Smooth muscle cell (in vitro differentiated cells): ENCODE results near the gene LSM3. TPM values are rescaled to one million over a fixed set of nuclear protein-coding genes. Genes with fewer than 3 reads are reported as not detected.

Experiments used
- DNase-seq: peaks from one replicate; lab custom pipeline; 2025; ENCODE audit not compliant: unreplicated experiment; lab: John Stamatoyannopoulos, UW
- H2AFZ ChIP-seq: fragments of 200-600 bp; sonication (generic); 2 replicates; pipeline ENCODE4 v1.6.0; 2016; ENCODE audit warnings: antibody characterized with exemption, low read depth, mild to moderate bottlenecking
- H3F3A ChIP-seq: fragments of 200-600 bp; sonication (generic); 2 replicates; pipeline ENCODE4 v1.6.0; 2017; ENCODE audit warnings: antibody characterized with exemption, low read depth
- H3K27ac ChIP-seq: fragments of 200-600 bp; sonication (generic); 2 replicates; pipeline ENCODE4 v1.5.1; 2016; ENCODE audit warnings: low read depth, mild to moderate bottlenecking
- H3K27me3 ChIP-seq: fragments of 200-600 bp; sonication (generic); 2 replicates; pipeline ENCODE4 v1.6.1; 2016; ENCODE audit warnings: low read depth, mild to moderate bottlenecking
- H3K36me3 ChIP-seq: fragments of 200-600 bp; sonication (generic); 2 replicates; pipeline ENCODE4 v1.5.1; 2016; ENCODE audit warnings: low read depth
- H3K4me1 ChIP-seq: fragments of 200-600 bp; sonication (generic); 2 replicates; pipeline ENCODE4 v1.5.1; 2016; ENCODE audit warnings: low read depth
- H3K4me2 ChIP-seq: fragments of 200-600 bp; sonication (generic); 2 replicates; pipeline ENCODE4 v1.6.0; 2016; ENCODE audit warnings: mild to moderate bottlenecking
- H3K4me3 ChIP-seq: fragments of 200-600 bp; sonication (generic); 2 replicates; pipeline ENCODE4 v1.5.1; 2016; ENCODE audit warnings: mild to moderate bottlenecking
- H3K79me2 ChIP-seq: fragments of 200-600 bp; sonication (generic); 2 replicates; pipeline ENCODE4 v1.6.0; 2016; ENCODE audit warnings: low read depth, mild to moderate bottlenecking
- H3K9ac ChIP-seq: fragments of 200-600 bp; sonication (generic); 2 replicates; pipeline ENCODE4 v1.6.0; 2016; ENCODE audit warnings: low read depth
- H3K9me3 ChIP-seq: fragments of 200-600 bp; sonication (generic); replicated peaks from 2 replicates; pipeline ENCODE4 v1.5.1; 2016; ENCODE audit warnings: low read depth
- H4K20me1 ChIP-seq: fragments of 200-600 bp; sonication (generic); 2 replicates; pipeline ENCODE4 v1.6.0; 2016; ENCODE audit warnings: low read depth
- WGBS: methylation state at CpG from one replicate; pipeline ENCODE4 v1.1.7; 2016; ENCODE audit warnings: low lambda C conversion rate; 5-methylcytosine and 5-hydroxymethylcytosine counted together
- polyA plus RNA-seq: library from polyadenylated mRNA; unstranded; fragments of >200 nt; fragmentation: Nextera tagmentation; extraction: Ambion mirVana; gene quantifications from 2 replicates; pipeline ENCODE4 v1.2.1, GENCODE V29; 2016
- total RNA-seq: library from RNA; depleted of rRNA; stranded (reverse); fragments of >200 nt; gene quantifications from 2 replicates; pipeline ENCODE4 v1.2.3, GENCODE V29; 2014
- TF ChIP-seq, protein P1 (sequence below): fragments of 200-600 bp; sonication (generic); IDR thresholded peaks from 2 replicates; pipeline ENCODE4 v1.5.1; 2017; ENCODE audit warnings: borderline replicate concordance, mild to moderate bottlenecking, antibody characterized with exemption; ENCODE audit not compliant: insufficient read depth, poor library complexity, severe bottlenecking

Gene LSM3
- total and polyA plus RNA-seq, 2 experiments from 2014 or later: 18.3 to 31.9 TPM

DNA sequence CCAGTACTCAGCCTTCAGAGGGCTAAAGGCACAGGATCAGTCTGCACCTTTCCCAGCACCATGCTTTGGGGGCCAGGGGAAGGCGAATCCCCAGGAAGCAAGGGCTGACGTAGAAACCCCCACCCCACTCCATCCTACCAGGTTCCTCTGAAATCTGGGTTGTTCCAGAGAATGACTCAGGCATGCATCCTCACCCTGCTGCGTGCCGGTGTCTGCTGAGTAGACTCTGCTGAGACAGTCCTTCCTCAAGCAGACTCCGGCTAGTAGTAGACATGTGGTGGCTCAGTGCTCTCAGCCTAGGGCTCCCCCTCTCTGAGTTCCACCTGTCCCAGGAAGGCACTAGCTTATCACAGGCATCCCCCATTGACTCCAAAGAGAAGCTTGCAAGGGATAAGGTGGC is 44.7 kb upstream of the LSM3 start:
- no peaks in the 10 kb centered on the region for H3K4me1 ChIP-seq
- H3K36me3 ChIP-seq: peaks cover under 1% of the 10 kb centered on the region
- H3K4me3 ChIP-seq: no peak overlapping the region
- no peak overlapping the region for H2AFZ ChIP-seq
- TF ChIP-seq, protein P1, sequence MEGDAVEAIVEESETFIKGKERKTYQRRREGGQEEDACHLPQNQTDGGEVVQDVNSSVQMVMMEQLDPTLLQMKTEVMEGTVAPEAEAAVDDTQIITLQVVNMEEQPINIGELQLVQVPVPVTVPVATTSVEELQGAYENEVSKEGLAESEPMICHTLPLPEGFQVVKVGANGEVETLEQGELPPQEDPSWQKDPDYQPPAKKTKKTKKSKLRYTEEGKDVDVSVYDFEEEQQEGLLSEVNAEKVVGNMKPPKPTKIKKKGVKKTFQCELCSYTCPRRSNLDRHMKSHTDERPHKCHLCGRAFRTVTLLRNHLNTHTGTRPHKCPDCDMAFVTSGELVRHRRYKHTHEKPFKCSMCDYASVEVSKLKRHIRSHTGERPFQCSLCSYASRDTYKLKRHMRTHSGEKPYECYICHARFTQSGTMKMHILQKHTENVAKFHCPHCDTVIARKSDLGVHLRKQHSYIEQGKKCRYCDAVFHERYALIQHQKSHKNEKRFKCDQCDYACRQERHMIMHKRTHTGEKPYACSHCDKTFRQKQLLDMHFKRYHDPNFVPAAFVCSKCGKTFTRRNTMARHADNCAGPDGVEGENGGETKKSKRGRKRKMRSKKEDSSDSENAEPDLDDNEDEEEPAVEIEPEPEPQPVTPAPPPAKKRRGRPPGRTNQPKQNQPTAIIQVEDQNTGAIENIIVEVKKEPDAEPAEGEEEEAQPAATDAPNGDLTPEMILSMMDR: no peak
- no peak overlapping the region for H3K4me2 ChIP-seq
- H3K27me3 ChIP-seq: no peaks in the 10 kb centered on the region
- no peaks in the 10 kb centered on the region for H3F3A ChIP-seq
- H3K9ac ChIP-seq: no peak overlapping the region
- H3K9me3 ChIP-seq: no peaks in the 10 kb centered on the region
- no peak for DNase-seq
- no peak overlapping the region for H3K27ac ChIP-seq
- peaks cover 8% of the 10 kb centered on the region for H3K79me2 ChIP-seq
- over 99% methylated on average over 5 of the region's 5 CpGs for WGBS
- H4K20me1 ChIP-seq: peaks cover 21% of the 10 kb centered on the region

DNA sequence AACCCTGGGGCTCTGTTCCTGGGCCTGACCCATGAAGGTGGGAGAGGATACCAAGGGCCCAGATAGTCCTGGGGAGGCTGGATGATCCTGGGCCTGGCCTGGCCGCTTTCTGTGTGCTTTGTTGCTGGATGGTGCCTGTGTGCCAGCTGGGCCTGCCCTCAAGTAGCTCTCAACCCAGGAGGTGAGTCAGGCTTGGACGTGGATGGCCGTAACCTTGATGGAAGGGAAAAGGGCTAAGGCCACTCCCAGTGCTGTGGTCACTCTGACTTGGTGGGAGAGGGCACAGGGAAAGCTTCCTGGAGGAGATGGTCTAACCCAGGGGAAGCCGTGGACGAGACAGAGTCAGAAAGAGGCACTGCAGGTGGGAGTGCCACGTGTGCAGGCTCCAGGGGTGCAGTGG is 44.3 kb upstream of the LSM3 start:
- H4K20me1 ChIP-seq: peaks cover 18% of the 10 kb centered on the region
- H3K36me3 ChIP-seq: no peaks in the 10 kb centered on the region
- no peak overlapping the region for H2AFZ ChIP-seq
- H3K27ac ChIP-seq: no peak overlapping the region
- no peaks in the 10 kb centered on the region for H3F3A ChIP-seq
- H3K4me1 ChIP-seq: no peaks in the 10 kb centered on the region
- peaks cover 5% of the 10 kb centered on the region for H3K79me2 ChIP-seq
- no peak for DNase-seq
- TF ChIP-seq, protein P1: no peak
- H3K27me3 ChIP-seq: no peaks in the 10 kb centered on the region
- no peaks in the 10 kb centered on the region for H3K9me3 ChIP-seq
- H3K9ac ChIP-seq: no peak overlapping the region
- WGBS: 96% methylated on average over 6 of the region's 6 CpGs
- H3K4me3 ChIP-seq: no peak overlapping the region
- H3K4me2 ChIP-seq: no peak overlapping the region

DNA sequence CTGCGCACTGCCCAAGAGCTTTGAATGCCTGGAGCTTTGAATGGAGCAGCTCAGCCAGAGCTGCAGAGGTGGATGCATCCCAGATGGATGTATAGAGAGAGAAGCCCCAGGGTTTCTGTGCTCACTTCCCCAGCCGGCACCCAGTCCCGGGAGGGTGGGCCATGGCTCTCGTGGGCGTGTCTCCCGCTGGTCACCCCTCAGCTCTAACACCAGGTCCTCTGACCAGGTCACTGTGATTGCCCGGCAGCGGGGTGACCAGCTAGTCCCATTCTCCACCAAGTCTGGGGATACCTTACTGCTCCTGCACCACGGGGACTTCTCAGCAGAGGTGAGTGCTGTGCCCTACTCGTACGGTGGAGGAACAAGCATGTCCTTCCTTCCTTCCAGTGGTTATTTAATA is 43.0 kb upstream of the LSM3 start:
- Histone ChIP-seq H3K9me3 (no peaks in the 10 kb centered on the region), H4K20me1 (peaks cover 5% of the 10 kb centered on the region), H3K36me3 (no peaks in the 10 kb centered on the region), H3K79me2 (no peaks in the 10 kb centered on the region), H3K27me3 (no peaks in the 10 kb centered on the region), H2AFZ (no peak overlapping the region), H3K4me2 (no peak overlapping the region), H3K4me1 (no peaks in the 10 kb centered on the region), H3K9ac (no peak overlapping the region), H3K27ac (no peak overlapping the region), H3K4me3 (no peak overlapping the region), H3F3A (no peaks in the 10 kb centered on the region)
- TF ChIP-seq, protein P1: no peak
- WGBS: 89% methylated on average over 11 of the region's 11 CpGs
- no peak for DNase-seq

DNA sequence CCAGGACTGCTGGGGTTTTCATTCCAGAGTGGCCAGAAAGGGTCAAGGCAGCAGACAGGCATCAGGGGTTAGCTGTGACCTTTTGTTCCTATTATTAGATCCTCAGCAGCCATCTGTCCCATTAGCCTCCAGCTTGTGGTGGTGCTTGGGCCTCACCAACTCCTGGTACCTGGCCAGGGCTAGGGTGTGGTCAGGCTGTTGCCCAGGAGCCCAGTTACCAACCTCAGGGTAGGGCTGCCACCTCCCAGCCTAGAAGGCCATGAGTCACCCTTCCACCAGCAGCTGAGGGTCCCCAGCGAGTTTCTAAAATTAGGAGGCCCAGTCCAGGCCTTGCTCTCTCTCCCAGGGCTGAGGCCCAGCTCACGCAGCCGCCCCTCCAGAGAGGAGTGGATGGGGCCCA is 41.6 kb upstream of the LSM3 start:
- H3K9ac ChIP-seq: no peak overlapping the region
- no peak overlapping the region for H2AFZ ChIP-seq
- peaks cover 4% of the 10 kb centered on the region for H3F3A ChIP-seq
- no peak overlapping the region for H3K27ac ChIP-seq
- no peak for DNase-seq
- no peak overlapping the region for H3K4me3 ChIP-seq
- H3K4me1 ChIP-seq: no peaks in the 10 kb centered on the region
- H4K20me1 ChIP-seq: no peaks in the 10 kb centered on the region
- WGBS: 85% methylated on average over 3 of the region's 3 CpGs
- no peaks in the 10 kb centered on the region for H3K79me2 ChIP-seq
- H3K36me3 ChIP-seq: no peaks in the 10 kb centered on the region
- no peaks in the 10 kb centered on the region for H3K9me3 ChIP-seq
- no peak overlapping the region for H3K4me2 ChIP-seq
- no peaks in the 10 kb centered on the region for H3K27me3 ChIP-seq
- TF ChIP-seq, protein P1: no peak
